Measurements from ENCODE around the gene GADL1.

Gene GADL1

GRCh38 chr3:30676424-30677346, 217.8 kb downstream of the GADL1 start:
- no peak for DNase-seq (ENCODE audit: low spot score)

All from activated CD4-positive, alpha-beta T cell treated with anti-CD3 and anti-CD28 coated beads, Interleukin-2, Interleukin-4, amounts not matched to agents 100 ng/mL and 50 ng/mL, durations not matched to agents 16 hours and 8 hours (primary cell).